Panc1 (cell line): Measurements from ENCODE around the gene POU3F2. TPM values are rescaled to one million over a fixed set of nuclear protein-coding genes. Genes with fewer than 3 reads are reported as not detected.

ENCODE experiments used
- ATAC-seq: fragments of 200-7000 bp; cut with Tn5 transposase; 2 replicates; pipeline ENCODE4 v1.9.1; 2020; ENCODE audit warnings: mild to moderate bottlenecking, moderate library complexity
- Bru-seq: library from RNA; stranded (reverse); fragments of 400-500 nt; gene quantifications from one replicate; lab custom pipeline; 2021; lab: Mats Ljungman, UMichigan
- BruChase-seq, 2 experiments: library from RNA; stranded (reverse); fragments of 400-500 nt; gene quantifications; one replicate each; lab custom pipeline; 2021; lab: Mats Ljungman, UMichigan
- BruUV-seq: library from RNA; stranded (reverse); fragments of 400-500 nt; replicated peaks from 2 replicates; lab custom pipeline; 2021; lab: Mats Ljungman, UMichigan
- CTCF ChIA-PET: fragments of 300-600 bp; sonication (Branson Sonifier 250); formaldehyde crosslinking; loops from one replicate; lab custom pipeline; 2022; ENCODE audit warnings: antibody characterized with exemption; lab: Charles Lee
- POLR2A ChIA-PET: fragments of 300-600 bp; sonication (Branson Sonifier 250); formaldehyde crosslinking; loops from one replicate; lab custom pipeline; 2022; ENCODE audit warnings: antibody characterized with exemption; lab: Charles Lee
- DNase-seq: peaks from one replicate; pipeline ENCODE4 v3.0.0-alpha.2; 2010; ENCODE audit warnings: low read depth, low spot score
- H3K27ac ChIP-seq: 2 replicates; pipeline ENCODE4 v1.5.1; 2011; ENCODE audit warnings: mild to moderate bottlenecking, low read length, inconsistent platforms
- H3K27me3 ChIP-seq: fragments of 200-500 bp; sonication (Bioruptor generic); 2 replicates; pipeline ENCODE4 v1.6.0; 2014; ENCODE audit warnings: low read length, inconsistent platforms; ENCODE audit not compliant: control insufficient read depth, insufficient read depth
- H3K36me3 ChIP-seq: fragments of 200-500 bp; sonication (Bioruptor generic); 2 replicates; pipeline ENCODE4 v1.5.1; 2014; ENCODE audit warnings: inconsistent platforms, mild to moderate bottlenecking, low read length, moderate library complexity; ENCODE audit not compliant: control insufficient read depth, insufficient read depth
- H3K4me1 ChIP-seq: 2 replicates; pipeline ENCODE4 v1.5.1; 2011; ENCODE audit warnings: inconsistent platforms, mild to moderate bottlenecking, low read length, moderate library complexity; ENCODE audit not compliant: control insufficient read depth, insufficient read depth
- H3K4me3 ChIP-seq, 2 experiments: 2 replicates each; pipeline ENCODE4 v1.5.1; 2011 to 2012; ENCODE audit warnings: low read depth in 2 of 2, low read length in 2 of 2, mild to moderate bottlenecking in 2 of 2, inconsistent platforms in 1 of 2, moderate library complexity in 1 of 2
- H3K9me3 ChIP-seq: fragments of 200-500 bp; sonication (Bioruptor generic); 2 replicates; pipeline ENCODE4 v1.5.1; 2014; ENCODE audit warnings: low read depth, mild to moderate bottlenecking, inconsistent platforms, low read length, moderate library complexity; ENCODE audit not compliant: control insufficient read depth, insufficient read depth
- POLR2AphosphoS5 ChIP-seq: IDR thresholded peaks from 2 replicates; pipeline ENCODE4 v1.6.1; 2012; ENCODE audit warnings: mild to moderate bottlenecking, low read depth, low read length, moderate library complexity
- SIN3A ChIP-seq: IDR thresholded peaks from 2 replicates; pipeline ENCODE4 v1.6.1; 2012; ENCODE audit warnings: low read depth, mild to moderate bottlenecking, low read length, moderate library complexity, borderline replicate concordance; ENCODE audit not compliant: insufficient read depth
- TCF7L2 ChIP-seq: IDR thresholded peaks from 2 replicates; pipeline ENCODE4 v1.6.1; 2011; ENCODE audit warnings: mild to moderate bottlenecking, low read depth, low read length, inconsistent platforms
- in situ Hi-C: cut with HindIII; loops from 2 replicates; pipeline ENCODE4 v1.10.0; 2016; ENCODE audit warnings: low sequenced_read_pairs, low pct_unique_long_range_greater_than_20kb
- intact Hi-C: fragments of 100-400 bp; cut with micrococcal nuclease; formaldehyde crosslinking; loops from one replicate; pipeline ENCODE4 v1.10.0; 2022; ENCODE audit not compliant: unreplicated experiment
- long read RNA-seq: library from polyadenylated mRNA; unstranded; transcript quantifications from one replicate; pipeline ENCODE4 v2.0.0, GENCODE V29; 2021; ENCODE audit not compliant: unreplicated experiment
- polyA plus RNA-seq: library from polyadenylated mRNA; unstranded; fragments of >200 nt; gene quantifications from one replicate; pipeline ENCODE4 v1.2.1, GENCODE V29; 2012; ENCODE audit warnings: missing spikeins; ENCODE audit not compliant: insufficient read length
- total RNA-seq: library from RNA; stranded (reverse); gene quantifications from one replicate; pipeline ENCODE4 v1.2.1, GENCODE V29; 2021; ENCODE audit not compliant: unreplicated experiment
- TF ChIP-seq, protein P1 (sequence below): fragments of 450-650 bp; IDR thresholded peaks from 2 replicates; pipeline ENCODE4 v1.5.1; 2017; ENCODE audit warnings: mild to moderate bottlenecking
- TF ChIP-seq, protein P2 (sequence below), 2 experiments: IDR thresholded peaks; 2 replicates each; pipeline ENCODE4 v1.6.1; 2011 to 2012; ENCODE audit warnings: low read depth in 2 of 2, control low read depth in 1 of 2, low read length in 1 of 2, mild to moderate bottlenecking in 1 of 2, moderate library complexity in 1 of 2; ENCODE audit not compliant: insufficient read depth in 1 of 2

The POU3F2 gene
- total RNA-seq, result not detected
- polyA plus RNA-seq, result not detected
- Bru-seq, nascent RNA, result not detected
- percentile 22 among the genes with signal in this experiment for BruChase-seq, experiment 1, labeled RNA remaining after a 2-hour chase
- not detected for BruChase-seq, experiment 2, labeled RNA remaining after a 6-hour chase
- long read RNA-seq, result 0 reads

GRCh38 chr6:98834060-98835031 is at the start of gene POU3F2:
Gene POU3F2, plus strand, starts transcription at chr6:98834574. Its CDS starts 300 bp downstream, at chr6:98834874.
- POLR2A ChIA-PET, result no interaction called here
- intact Hi-C loops, result no loop called here
- H3K27ac ChIP-seq, result no peak within 1 kb of the TSS
- CTCF ChIA-PET, result interaction anchor here (0.7 kb wide), 1 partner anchor 857 kb away, joined by 3 read pairs; no protein-coding TSS in a partner anchor
- in situ Hi-C loops, result no loop called here
- TF ChIP-seq SIN3A, result no peak
- TF ChIP-seq, protein P1, sequence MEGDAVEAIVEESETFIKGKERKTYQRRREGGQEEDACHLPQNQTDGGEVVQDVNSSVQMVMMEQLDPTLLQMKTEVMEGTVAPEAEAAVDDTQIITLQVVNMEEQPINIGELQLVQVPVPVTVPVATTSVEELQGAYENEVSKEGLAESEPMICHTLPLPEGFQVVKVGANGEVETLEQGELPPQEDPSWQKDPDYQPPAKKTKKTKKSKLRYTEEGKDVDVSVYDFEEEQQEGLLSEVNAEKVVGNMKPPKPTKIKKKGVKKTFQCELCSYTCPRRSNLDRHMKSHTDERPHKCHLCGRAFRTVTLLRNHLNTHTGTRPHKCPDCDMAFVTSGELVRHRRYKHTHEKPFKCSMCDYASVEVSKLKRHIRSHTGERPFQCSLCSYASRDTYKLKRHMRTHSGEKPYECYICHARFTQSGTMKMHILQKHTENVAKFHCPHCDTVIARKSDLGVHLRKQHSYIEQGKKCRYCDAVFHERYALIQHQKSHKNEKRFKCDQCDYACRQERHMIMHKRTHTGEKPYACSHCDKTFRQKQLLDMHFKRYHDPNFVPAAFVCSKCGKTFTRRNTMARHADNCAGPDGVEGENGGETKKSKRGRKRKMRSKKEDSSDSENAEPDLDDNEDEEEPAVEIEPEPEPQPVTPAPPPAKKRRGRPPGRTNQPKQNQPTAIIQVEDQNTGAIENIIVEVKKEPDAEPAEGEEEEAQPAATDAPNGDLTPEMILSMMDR, result no peak
- TF ChIP-seq, protein P2, sequence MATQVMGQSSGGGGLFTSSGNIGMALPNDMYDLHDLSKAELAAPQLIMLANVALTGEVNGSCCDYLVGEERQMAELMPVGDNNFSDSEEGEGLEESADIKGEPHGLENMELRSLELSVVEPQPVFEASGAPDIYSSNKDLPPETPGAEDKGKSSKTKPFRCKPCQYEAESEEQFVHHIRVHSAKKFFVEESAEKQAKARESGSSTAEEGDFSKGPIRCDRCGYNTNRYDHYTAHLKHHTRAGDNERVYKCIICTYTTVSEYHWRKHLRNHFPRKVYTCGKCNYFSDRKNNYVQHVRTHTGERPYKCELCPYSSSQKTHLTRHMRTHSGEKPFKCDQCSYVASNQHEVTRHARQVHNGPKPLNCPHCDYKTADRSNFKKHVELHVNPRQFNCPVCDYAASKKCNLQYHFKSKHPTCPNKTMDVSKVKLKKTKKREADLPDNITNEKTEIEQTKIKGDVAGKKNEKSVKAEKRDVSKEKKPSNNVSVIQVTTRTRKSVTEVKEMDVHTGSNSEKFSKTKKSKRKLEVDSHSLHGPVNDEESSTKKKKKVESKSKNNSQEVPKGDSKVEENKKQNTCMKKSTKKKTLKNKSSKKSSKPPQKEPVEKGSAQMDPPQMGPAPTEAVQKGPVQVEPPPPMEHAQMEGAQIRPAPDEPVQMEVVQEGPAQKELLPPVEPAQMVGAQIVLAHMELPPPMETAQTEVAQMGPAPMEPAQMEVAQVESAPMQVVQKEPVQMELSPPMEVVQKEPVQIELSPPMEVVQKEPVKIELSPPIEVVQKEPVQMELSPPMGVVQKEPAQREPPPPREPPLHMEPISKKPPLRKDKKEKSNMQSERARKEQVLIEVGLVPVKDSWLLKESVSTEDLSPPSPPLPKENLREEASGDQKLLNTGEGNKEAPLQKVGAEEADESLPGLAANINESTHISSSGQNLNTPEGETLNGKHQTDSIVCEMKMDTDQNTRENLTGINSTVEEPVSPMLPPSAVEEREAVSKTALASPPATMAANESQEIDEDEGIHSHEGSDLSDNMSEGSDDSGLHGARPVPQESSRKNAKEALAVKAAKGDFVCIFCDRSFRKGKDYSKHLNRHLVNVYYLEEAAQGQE (IDR thresholded peaks at IDR 0.05; ENCODE audit: insufficient read depth in 1 of 2, low read depth in 2 of 2, low read length in 1 of 2), result no peak
- no peak for TF ChIP-seq TCF7L2
- no peak for TF ChIP-seq POLR2AphosphoS5
- peaks cover 9% of the 10 kb centered on the region for H3K4me1 ChIP-seq
- BruUV-seq, result no TSS peak
- H3K9me3 ChIP-seq, result no peaks in the 10 kb centered on the region
- peaks cover 67% of the 10 kb centered on the region for H3K27me3 ChIP-seq
- ATAC-seq, result peak; percentile 78
- DNase-seq, result no peak
- H3K4me3 ChIP-seq, result peak within 1 kb of the TSS; percentile 45 to 60
- no peaks in the 10 kb centered on the region for H3K36me3 ChIP-seq

GRCh38 chr6:98787435-98787834 is 46.9 kb upstream of the POU3F2 start:
- Histone ChIP-seq H3K4me1 (no peaks in the 10 kb centered on the region; the same call in 1 of the 2 replicates), H3K27ac (no peak overlapping the region), H3K4me3 (no peak overlapping the region), H3K36me3 (no peaks in the 10 kb centered on the region), H3K9me3 (no peaks in the 10 kb centered on the region), H3K27me3 (peaks cover 5% of the 10 kb centered on the region; the same call in 1 of the 2 replicates)
- ChIA-PET CTCF (no interaction called here), POLR2A (no interaction called here)
- BruUV-seq, result no TSS peak
- in situ Hi-C loops, result no loop called here
- intact Hi-C loops, result no loop called here
- TF ChIP-seq, protein P1, result no peak
- TF ChIP-seq TCF7L2, result no peak
- TF ChIP-seq POLR2AphosphoS5, result no peak
- TF ChIP-seq SIN3A, result no peak
- TF ChIP-seq, protein P2 (IDR thresholded peaks at IDR 0.05; ENCODE audit: insufficient read depth in 1 of 2, low read depth in 2 of 2, low read length in 1 of 2), result no peak
- ATAC-seq, result no peak
- DNase-seq, result no peak
